Head of caudate nucleus (tissue), 42 donors: ENCODE data around the gene RAB9A.
A peak's percentile ranks its signal among the peaks of the same experiment; 100 is the strongest.
"Not testable (repeated sequence)": the region's sequence is repeated elsewhere in the genome, so short reads cannot be mapped to it uniquely, and the experiment has no call there.

ENCODE experiments used
- DNase-seq, 42 donors: peaks; one replicate each; pipeline versions ENCODE4 v3.0.0 to v3.0.0-alpha.2; 2020 to 2021; ENCODE audit warnings: mixed read lengths in 7 of 42
- intact Hi-C: fragments of 100-400 bp; cut with DNase I; formaldehyde crosslinking; loops from one replicate; pipeline ENCODE4 v1.15.0; 2022

The RAB9A gene

DNA sequence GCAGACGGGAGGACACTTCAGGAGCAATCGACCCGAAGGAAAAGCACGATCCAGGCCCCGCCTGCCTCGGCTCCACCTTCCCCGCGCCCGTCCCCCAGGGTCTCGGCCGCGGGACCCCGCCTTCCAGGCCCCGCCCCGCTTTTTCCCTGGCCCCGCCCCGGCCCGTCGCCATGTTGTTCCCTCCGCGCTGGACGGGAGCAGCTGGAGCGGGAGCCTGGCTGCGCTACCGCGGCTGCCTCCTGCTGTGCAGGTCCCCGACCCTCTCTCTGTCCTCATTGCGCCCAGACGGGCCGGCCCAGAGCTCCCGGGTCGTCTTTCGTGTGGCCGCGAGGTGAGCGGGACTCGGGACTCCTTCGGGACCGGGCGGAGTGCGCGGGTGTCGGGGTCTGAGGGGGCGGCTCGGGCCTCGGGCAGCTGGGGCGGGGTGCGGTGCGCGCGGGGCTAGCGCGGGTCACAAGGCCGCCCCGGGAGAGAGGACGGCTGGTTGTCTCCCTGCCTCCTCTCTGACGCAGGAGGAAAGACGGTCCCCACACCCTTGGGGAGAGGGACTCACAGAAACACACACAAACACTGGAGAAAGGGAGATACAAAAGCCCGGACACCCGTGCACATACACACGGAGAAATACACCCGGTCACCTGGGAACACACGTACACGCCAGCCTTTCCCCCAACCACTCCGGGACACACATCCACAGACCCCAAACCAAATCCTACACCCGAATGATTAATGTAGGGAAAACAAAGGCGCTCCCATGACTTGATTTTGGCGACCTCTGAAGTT, at the start of gene RAB9A:
RAB9A (plus strand) TSS at position 171 of the 783 bp plus-strand sequence. CDS start 19,619 bp downstream, outside the sequence.
- intact Hi-C loops: no loop called here
- peak; percentile 52 to 92 (median 85) for DNase-seq

- DNase-seq, intact Hi-C loops: not testable (repeated sequence)
Measured at GRCh38 chrX:13641684-13642083, 47.2 kb upstream of the RAB9A start.

- intact Hi-C loops: loop anchor here (5.0 kb wide), 1 partner anchor 138 kb away; no protein-coding TSS in a partner anchor
Measured at GRCh38 chrX:13645464-13646153, 43.3 kb upstream of the RAB9A start.

DNA sequence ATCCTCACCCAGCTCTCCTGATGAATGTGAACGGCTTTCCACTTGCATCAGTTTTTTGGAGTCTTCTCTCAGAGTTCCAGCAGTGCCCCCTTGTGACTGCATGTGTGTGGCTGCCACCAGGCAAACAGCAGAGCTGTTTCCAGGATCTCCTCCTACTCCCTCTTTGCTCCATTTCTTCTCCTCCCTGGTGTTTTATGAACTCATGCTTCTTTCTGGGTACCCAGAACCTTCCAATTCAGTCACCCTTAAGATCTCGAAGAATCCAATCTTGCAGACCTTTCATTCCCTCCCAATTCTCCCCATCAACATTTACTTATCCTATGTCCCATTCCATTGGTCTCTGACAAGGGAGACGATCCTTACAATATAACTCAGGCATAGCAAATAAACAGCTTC, 42.8 kb upstream of the RAB9A start:
- peak; percentile 33 to 83 (median 63) for DNase-seq
- intact Hi-C loops: loop anchor here (5.0 kb wide), 1 partner anchor 139 kb away; no protein-coding TSS in a partner anchor

More at GRCh38 chrX:13645464-13646153, 43.3 kb upstream of the RAB9A start:
- DNase-seq: no peak

- no peak for DNase-seq
- intact Hi-C loops: loop anchor here (5.0 kb wide), 1 partner anchor 140 kb away; no protein-coding TSS in a partner anchor
Measured at GRCh38 chrX:13647709-13648212, 41.2 kb upstream of the RAB9A start.

DNA sequence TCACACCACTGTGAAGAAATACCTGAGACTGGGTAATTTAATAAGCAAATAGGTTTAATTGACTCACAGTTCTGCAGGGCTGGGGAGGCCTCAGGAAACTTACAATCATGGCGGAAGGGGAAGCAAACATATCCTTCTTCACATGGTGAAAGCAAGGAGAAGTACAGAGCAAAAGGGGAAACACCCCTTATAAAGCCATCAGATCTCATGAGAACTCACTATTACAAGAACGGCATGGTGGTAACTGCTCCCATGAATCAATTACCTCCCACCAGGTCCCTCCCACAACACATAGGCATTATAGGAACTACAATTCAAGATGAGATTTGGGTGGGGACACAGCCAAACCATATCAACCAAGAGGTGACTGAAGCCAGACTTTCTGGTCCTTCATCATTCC, 40.6 kb upstream of the RAB9A start:
- intact Hi-C loops: loop anchor here (5.0 kb wide), 1 partner anchor 141 kb away; no protein-coding TSS in a partner anchor
- not testable (repeated sequence) for DNase-seq

GRCh38 chrX:13649838-13650237, 39.1 kb upstream of the RAB9A start:
- DNase-seq: no peak
- intact Hi-C loops: loop anchor here (5.0 kb wide), 1 partner anchor 143 kb away; no protein-coding TSS in a partner anchor

- intact Hi-C loops: no loop called here
- no peak for DNase-seq
Measured at GRCh38 chrX:13650318-13650717, 38.6 kb upstream of the RAB9A start.

GRCh38 chrX:13651150-13651549, 37.8 kb upstream of the RAB9A start:
- DNase-seq: no peak
- intact Hi-C loops: no loop called here

DNA sequence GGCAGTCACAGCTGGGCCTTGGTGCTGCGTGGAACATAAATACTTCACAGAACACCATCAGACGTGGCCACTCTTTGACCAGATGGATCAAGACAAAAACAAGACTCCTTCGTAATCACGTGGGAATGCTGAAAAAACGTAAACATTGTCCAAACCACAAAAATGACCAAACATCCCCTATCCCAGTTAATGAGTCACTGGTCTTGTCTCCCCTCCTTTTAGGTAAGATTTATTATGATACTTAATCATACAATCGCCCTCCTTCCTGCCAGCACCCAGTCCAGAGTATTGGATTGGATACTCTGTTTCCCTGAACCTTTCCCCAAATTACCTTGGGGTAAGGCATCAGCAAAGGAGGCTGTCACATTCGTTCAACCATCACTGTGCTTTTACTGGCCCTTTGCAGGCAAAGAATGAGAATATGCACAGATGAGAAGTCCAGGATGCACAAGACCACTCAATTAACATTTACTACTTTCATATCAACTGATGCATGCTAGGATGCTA, 36.6 kb upstream of the RAB9A start:
- no peak for DNase-seq
- intact Hi-C loops: no loop called here

DNA sequence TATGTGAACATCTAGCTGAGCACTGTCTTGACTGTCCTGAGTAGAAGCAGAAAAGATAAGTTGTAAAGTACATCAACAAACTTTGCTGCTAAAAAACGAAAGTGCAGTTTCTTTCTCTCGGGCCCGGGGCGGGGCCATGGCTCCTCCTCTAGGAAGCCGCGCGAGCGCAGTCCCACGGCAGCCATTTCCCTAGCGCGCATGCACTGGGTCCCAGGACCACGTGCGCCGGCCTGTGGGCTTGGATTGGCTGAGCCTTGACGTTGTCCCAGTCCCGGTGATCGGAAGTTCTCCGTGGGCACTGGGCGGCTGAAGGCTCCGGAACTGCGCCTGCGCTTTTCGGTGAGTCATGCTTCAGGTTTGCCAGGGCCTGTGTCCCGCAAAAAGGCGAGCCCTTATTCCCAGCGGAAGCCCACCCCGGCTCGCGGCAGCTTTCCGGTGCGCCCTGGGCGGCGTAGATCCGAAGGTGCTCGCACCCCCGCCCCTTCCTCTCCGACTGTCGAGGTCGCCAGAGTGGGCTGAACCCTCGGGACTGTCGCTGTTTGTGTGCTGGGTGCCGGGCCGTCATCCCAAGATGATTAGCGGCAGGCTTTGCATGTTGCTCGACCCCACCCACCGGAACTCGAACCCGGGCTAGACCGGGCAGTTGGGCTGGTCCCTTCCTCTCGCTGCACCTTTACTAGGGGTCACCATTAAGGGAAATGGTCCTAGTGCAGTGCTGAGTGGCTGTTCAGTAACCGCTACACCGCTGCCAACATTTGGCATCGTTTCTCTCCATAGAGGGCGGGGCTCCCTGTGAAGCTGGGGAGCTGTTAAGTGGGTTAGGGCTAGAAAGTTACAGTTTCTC, 35.9 kb upstream of the RAB9A start, which contains the start of gene TCEANC:
TCEANC (plus strand) TSS at position 292 of the 844 bp plus-strand sequence. CDS start 9,368 bp downstream, outside the sequence.
- intact Hi-C loops: no loop called here
- DNase-seq: peak; percentile 85 to 96 (median 94)

- intact Hi-C loops: no loop called here
- DNase-seq: no peak
Measured at GRCh38 chrX:13654116-13654515, 34.8 kb upstream of the RAB9A start.

DNA sequence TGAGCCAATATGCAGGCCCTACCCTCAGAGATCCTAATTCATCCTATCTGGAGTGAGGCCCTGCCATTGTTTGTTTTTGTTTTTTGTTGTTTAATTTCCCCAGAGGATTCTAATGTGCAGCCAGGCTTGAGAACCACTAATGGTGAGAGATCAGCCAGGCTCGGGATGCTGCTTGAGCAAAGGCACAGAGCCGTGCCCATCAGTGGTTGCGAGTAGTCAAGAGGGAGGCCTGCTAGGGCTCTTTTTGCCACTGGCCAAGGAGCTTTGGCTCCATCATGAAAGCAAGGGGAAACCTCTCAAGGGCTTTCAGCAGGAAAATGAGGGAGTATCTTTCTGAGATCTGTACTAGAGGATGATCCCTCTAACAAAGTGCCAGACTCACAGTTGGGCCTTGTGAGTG, 33.3 kb upstream of the RAB9A start:
- intact Hi-C loops: loop anchor here (5.0 kb wide), 1 partner anchor 92 kb away; no protein-coding TSS in a partner anchor
- no peak for DNase-seq

GRCh38 chrX:13658602-13659001, 30.3 kb upstream of the RAB9A start:
- intact Hi-C loops: loop anchor here (5.0 kb wide), 1 partner anchor 89 kb away; no protein-coding TSS in a partner anchor

GRCh38 chrX:13659063-13659462, 29.9 kb upstream of the RAB9A start:
- intact Hi-C loops: loop anchor here (5.0 kb wide), 1 partner anchor 88 kb away; no protein-coding TSS in a partner anchor
- no peak for DNase-seq

More at GRCh38 chrX:13658602-13659001, 30.3 kb upstream of the RAB9A start:
- peak in 7 of 42 donors; percentile 8 to 58 (median 45) for DNase-seq

DNA sequence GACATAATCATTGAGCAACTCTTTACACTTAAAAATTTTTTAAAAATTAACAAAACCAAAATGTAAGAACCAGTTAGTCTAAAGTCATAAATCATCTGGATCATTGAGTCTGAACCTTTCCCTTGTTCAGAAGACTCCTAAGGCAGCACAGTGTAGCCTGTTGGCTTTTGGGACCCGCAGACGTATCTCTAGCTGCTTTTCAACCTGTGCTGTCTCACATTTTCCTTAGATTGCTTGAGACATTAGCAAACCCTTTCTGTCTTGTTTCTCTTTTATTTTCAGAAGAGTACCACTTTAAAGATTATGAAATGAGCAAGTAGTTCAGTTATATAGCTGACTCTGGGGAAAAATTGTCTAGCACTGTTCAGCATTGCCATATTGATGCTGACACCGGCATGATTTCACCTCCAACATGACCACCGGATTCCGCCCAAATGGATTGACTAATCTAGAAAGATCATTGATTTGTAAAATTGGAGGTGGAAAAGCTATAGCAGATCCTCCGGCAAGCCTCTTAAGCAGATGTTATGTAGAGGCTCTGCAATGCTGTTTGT, 27.1 kb upstream of the RAB9A start:
- intact Hi-C loops: loop anchor here (5.0 kb wide), 1 partner anchor 370 kb away; no protein-coding TSS in a partner anchor
- DNase-seq: no peak

DNA sequence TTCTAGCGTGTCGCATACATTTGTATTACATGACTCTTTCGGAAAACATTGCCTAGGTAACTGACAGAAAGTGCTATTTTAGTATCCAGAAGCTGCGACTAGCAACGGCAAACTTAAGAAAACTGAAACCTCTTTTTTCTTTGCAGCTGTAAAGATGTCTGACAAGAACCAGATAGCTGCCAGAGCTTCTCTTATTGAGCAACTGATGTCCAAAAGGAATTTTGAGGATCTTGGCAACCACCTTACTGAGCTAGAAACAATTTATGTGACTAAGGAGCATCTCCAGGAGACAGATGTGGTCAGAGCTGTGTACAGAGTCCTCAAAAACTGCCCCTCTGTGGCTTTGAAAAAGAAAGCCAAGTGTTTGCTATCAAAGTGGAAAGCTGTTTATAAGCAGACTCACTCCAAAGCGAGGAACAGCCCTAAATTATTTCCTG, 26.6 kb upstream of the RAB9A start:
- no peak for DNase-seq
- intact Hi-C loops: loop anchor here (5.0 kb wide), 1 partner anchor 370 kb away; no protein-coding TSS in a partner anchor

GRCh38 chrX:13664020-13664419, 24.9 kb upstream of the RAB9A start:
- no peak for DNase-seq
- intact Hi-C loops: loop anchor here (5.0 kb wide), 1 partner anchor 368 kb away; no protein-coding TSS in a partner anchor
